Measurements from ENCODE around the gene SEMA6A. TPM values are rescaled to one million over a fixed set of nuclear protein-coding genes. Genes with fewer than 3 reads are reported as not detected.

The SEMA6A gene
- total RNA-seq, 4 donors from 2014 or later, result 22.4 to 118 (median 48.7) TPM

DNA sequence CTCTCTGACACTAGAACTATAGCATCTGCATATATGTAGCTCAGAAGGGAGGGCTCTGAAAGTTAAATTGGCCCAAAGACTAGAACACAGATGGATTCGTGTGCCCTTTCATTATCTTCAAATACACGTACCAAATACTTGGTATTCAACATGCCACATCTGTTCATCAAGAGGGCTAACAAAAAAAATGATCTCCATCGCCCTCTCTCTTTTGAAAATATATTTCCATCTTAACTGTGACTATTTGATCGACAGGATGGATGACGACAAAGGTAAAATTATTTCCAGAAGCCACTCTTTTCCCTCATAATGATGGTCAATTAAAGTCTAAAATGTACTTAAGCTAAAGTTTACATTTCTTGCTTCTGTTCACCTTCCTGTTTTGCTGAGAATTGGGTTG lies 77.0 kb downstream of the SEMA6A start:
- TF ChIP-seq POLR2A (IDR thresholded peaks at IDR 0.05), result no peak
- TF ChIP-seq, protein P1, sequence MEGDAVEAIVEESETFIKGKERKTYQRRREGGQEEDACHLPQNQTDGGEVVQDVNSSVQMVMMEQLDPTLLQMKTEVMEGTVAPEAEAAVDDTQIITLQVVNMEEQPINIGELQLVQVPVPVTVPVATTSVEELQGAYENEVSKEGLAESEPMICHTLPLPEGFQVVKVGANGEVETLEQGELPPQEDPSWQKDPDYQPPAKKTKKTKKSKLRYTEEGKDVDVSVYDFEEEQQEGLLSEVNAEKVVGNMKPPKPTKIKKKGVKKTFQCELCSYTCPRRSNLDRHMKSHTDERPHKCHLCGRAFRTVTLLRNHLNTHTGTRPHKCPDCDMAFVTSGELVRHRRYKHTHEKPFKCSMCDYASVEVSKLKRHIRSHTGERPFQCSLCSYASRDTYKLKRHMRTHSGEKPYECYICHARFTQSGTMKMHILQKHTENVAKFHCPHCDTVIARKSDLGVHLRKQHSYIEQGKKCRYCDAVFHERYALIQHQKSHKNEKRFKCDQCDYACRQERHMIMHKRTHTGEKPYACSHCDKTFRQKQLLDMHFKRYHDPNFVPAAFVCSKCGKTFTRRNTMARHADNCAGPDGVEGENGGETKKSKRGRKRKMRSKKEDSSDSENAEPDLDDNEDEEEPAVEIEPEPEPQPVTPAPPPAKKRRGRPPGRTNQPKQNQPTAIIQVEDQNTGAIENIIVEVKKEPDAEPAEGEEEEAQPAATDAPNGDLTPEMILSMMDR (IDR thresholded peaks at IDR 0.05), result no peak
- no peaks in the 10 kb centered on the region for H3K4me1 ChIP-seq
- H3K4me3 ChIP-seq, result no peak overlapping the region
- intact Hi-C loops (cut with DNase I; ENCODE audit: low total_unique reads), result no loop called here
- no peaks in the 10 kb centered on the region for H3K27me3 ChIP-seq
- H3K27ac ChIP-seq, result no peak overlapping the region
- no peaks in the 10 kb centered on the region for H3K36me3 ChIP-seq
- DNase-seq, result no peak
- no peaks in the 10 kb centered on the region for H3K9me3 ChIP-seq

DNA sequence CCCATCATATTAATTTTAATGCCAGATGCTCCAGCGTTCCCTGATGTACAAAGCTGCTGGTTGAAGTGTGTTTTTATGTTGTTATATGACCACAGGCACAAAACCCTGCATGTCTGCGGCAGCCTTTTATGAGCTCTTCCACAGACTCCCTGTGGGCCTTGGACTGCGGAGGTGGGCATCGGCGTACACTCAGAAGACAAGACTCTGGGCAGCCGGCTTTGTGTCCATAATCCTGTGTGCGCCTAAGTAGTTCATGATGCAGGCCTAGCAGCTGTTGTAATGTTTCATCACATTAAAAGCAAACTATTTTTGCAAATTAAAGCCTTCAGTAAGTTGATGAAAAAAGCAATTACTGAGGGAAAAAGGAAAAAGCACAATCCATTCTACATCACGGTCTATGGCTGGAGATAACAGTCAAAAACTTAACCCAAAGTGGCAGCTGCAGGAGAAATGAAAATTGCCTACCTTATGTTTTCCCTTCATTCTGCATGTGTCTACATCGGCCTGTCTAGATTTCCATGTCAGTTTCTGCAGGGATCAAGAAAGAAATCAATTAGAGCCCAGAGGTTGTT lies 78.8 kb downstream of the SEMA6A start:
- no peak for DNase-seq
- H3K9me3 ChIP-seq, result no peaks in the 10 kb centered on the region
- TF ChIP-seq, protein P1 (IDR thresholded peaks at IDR 0.05), result no peak
- no peak for TF ChIP-seq POLR2A (IDR thresholded peaks at IDR 0.05)
- no peaks in the 10 kb centered on the region for H3K36me3 ChIP-seq
- no peaks in the 10 kb centered on the region for H3K27me3 ChIP-seq
- no peaks in the 10 kb centered on the region for H3K4me1 ChIP-seq
- no peak overlapping the region for H3K4me3 ChIP-seq
- no peak overlapping the region for H3K27ac ChIP-seq
- intact Hi-C loops (cut with DNase I; ENCODE audit: low total_unique reads), result no loop called here

DNA sequence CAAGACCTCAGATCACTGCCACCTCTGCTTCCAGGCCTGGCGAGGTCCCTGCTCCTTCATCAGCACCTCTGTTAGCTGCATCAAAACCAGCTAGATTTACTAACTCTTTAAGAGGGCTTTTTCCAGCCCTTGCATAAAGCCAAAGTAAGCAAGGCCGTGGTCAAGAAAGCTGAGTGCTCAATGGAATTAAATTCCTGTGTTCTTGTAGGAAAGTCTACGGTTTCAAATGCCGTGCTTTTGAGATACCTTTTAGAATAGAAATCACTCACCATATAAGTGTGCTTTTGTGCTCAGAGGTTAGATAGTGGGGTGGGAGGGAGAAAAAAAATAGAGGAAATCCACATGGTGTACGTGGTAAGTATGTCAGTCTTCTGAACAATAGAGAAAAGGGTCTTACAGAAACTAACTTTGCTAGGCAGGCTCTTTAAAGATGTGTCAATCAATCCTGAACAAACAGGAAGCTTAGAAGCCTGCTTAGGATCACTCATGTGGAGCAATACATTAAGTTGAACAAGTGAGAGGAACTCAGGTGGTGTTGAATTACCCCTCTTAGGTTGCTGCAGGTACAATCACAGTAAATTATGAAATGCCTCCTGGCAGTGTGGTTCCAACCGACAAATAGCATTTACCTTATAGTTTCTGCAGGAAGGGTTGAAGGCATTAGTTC lies 79.7 kb downstream of the SEMA6A start:
- Histone ChIP-seq H3K27me3 (no peaks in the 10 kb centered on the region), H3K4me1 (no peaks in the 10 kb centered on the region), H3K27ac (no peak overlapping the region), H3K9me3 (no peaks in the 10 kb centered on the region), H3K36me3 (no peaks in the 10 kb centered on the region), H3K4me3 (no peak overlapping the region)
- no peak for DNase-seq
- intact Hi-C loops (cut with DNase I; ENCODE audit: low total_unique reads), result no loop called here
- TF ChIP-seq POLR2A (IDR thresholded peaks at IDR 0.05), result no peak
- TF ChIP-seq, protein P1 (IDR thresholded peaks at IDR 0.05), result no peak

DNA sequence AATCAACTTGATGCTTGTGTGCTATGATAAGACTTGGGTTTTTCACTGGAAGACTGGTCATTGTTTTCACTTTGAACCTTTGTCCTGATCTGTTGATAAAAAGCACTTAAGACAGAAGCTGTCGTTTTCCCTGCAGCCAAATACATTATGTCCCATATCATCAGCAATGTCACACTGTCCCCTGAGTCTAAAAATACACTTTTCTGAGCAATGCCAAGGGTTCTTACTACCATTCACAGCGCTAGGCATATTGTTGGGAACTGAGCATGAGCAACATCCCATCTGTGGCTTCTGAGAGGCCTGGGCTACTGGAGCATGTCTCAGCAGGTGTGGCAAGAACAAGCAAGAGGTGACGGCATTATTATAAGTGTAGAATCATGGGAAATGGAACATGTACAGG lies 81.8 kb downstream of the SEMA6A start:
- no peak overlapping the region for H3K4me3 ChIP-seq
- DNase-seq, result no peak
- no peak overlapping the region for H3K27ac ChIP-seq
- no peaks in the 10 kb centered on the region for H3K4me1 ChIP-seq
- H3K9me3 ChIP-seq, result no peaks in the 10 kb centered on the region
- intact Hi-C loops (cut with DNase I; ENCODE audit: low total_unique reads), result no loop called here
- H3K36me3 ChIP-seq, result no peaks in the 10 kb centered on the region
- TF ChIP-seq, protein P1 (IDR thresholded peaks at IDR 0.05), result no peak
- TF ChIP-seq POLR2A (IDR thresholded peaks at IDR 0.05), result no peak
- no peaks in the 10 kb centered on the region for H3K27me3 ChIP-seq

DNA sequence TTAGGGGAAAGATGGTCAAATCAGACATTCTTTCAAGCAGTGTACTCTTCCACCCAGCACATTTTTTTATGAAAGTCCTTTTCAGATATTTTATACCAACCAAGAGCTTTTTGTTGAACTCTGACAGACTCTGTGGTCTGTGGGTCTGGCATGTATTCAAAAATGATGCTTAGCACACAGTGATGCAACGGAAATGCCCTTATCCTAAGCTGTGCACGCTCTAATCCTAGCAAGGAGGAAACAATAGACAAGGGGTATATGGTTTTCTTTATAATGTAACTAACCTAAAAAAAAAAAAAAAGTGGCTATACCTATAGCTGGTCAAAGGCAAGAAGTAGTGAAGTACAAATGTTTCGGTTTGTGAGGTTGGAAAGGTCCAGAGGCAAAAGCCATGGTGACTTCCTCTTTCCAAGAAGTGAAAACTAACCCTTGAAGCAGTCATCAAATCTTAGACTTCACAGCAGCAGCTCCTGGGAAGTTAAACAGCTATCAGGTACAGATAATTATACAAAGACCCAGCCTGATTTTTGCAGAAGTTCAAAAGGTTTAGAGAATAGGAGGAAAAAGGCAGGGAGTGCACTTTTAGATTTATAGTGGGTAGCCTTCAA lies 82.5 kb downstream of the SEMA6A start:
- Histone ChIP-seq H3K27me3 (no peaks in the 10 kb centered on the region), H3K9me3 (no peaks in the 10 kb centered on the region), H3K27ac (no peak overlapping the region), H3K36me3 (no peaks in the 10 kb centered on the region), H3K4me1 (no peaks in the 10 kb centered on the region), H3K4me3 (no peak overlapping the region)
- DNase-seq, result no peak
- TF ChIP-seq POLR2A (IDR thresholded peaks at IDR 0.05), result no peak
- TF ChIP-seq, protein P1 (IDR thresholded peaks at IDR 0.05), result no peak
- intact Hi-C loops (cut with DNase I; ENCODE audit: low total_unique reads), result no loop called here
